Progenitor cell of endocrine pancreas (in vitro differentiated cells): Measurements from ENCODE around the gene GRPEL2. TPM values are rescaled to one million over a fixed set of nuclear protein-coding genes. Genes with fewer than 3 reads are reported as not detected.
A peak's percentile ranks its signal among the peaks of the same experiment; 100 is the strongest.

Source experiments
- DNase-seq: peaks from one replicate; pipeline ENCODE4 v3.0.0; 2021; ENCODE audit warnings: low spot score; ENCODE audit not compliant: unreplicated experiment
- H3K27ac Mint-ChIP-seq: 2 replicates; pipeline ENCODE4 v1.8.0; 2021; ENCODE audit warnings: mild to moderate bottlenecking, moderate library complexity, mixed read lengths
- H3K27me3 Mint-ChIP-seq: 2 replicates; pipeline ENCODE4 v1.8.0; 2021; ENCODE audit warnings: mixed read lengths
- H3K36me3 Mint-ChIP-seq: 2 replicates; pipeline ENCODE4 v1.8.0; 2022; ENCODE audit warnings: mixed read lengths; ENCODE audit not compliant: insufficient read depth
- H3K4me1 Mint-ChIP-seq: 2 replicates; pipeline ENCODE4 v1.8.0; 2021; ENCODE audit warnings: low read depth, mixed read lengths
- H3K4me3 Mint-ChIP-seq: 2 replicates; pipeline ENCODE4 v1.8.0; 2021; ENCODE audit warnings: low read depth, mild to moderate bottlenecking, moderate library complexity, mixed read lengths
- H3K9me3 Mint-ChIP-seq: 2 replicates; pipeline ENCODE4 v1.8.0; 2021; ENCODE audit warnings: low read depth, mixed read lengths
- total RNA-seq: library from RNA; stranded (reverse); gene quantifications from 2 replicates; pipeline ENCODE4 v1.2.1, GENCODE V29; 2021
- TF ChIP-seq, protein P1 (sequence below): fragments of 200-600 bp; sonication (generic); IDR thresholded peaks from one replicate; pipeline ENCODE4 v1.5.0; 2021; ENCODE audit warnings: antibody characterized with exemption, mild to moderate bottlenecking; ENCODE audit not compliant: unreplicated experiment

The GRPEL2 gene
- total RNA-seq, 1 donor from 2014 or later = 17.6 TPM

DNA sequence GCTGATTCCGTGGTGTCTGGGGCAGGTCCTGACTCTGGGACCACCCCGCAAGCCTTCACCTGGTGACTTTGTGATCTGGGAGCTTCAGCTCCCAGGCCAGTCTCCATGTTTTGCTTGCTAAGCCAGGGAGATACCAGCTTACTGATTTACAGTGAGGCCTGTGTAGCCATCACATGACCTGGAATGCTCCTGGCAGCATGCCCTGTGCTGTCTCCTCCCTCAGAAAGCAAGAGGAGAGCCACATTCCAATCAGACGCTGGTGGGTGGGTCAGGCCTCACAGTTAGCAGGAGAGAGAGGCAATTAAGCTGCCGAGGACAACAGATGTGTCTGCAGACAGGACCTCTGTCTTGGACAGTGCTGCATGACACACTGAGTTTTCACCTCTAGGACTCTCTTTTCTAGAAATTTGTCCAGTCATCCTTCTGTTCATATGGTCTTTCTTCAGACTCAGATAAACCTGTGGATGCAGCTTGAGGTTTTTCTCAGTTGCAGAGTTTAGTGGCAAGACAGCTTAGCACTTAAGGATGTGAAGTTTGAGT, 24.4 kb upstream of the GRPEL2 start:
- H3K36me3 Mint-ChIP-seq = no peaks in the 10 kb centered on the region

DNA sequence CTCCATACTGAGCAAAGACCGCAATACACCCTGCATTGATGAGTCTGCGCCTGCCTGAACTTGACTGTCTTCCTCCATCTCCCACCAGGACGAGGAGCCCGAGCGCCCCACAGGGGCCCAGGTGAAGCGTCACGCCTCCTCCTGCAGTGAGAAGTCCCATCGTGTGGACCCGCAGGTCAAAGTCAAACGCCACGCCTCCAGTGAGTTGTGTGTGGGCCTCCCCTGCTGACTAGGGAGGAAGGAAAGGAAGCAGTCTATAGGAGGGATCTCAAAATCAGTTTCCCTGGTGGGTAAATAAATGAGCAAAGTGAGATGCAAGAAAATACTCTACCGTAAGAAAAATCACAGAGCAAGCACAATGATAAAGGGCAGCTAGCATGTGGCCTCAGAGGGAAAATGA, 22.8 kb upstream of the GRPEL2 start:
- no peak overlapping the region for H3K4me3 Mint-ChIP-seq
- DNase-seq = no peak
- H3K27ac Mint-ChIP-seq = no peak overlapping the region
- H3K9me3 Mint-ChIP-seq = no peaks in the 10 kb centered on the region
- H3K36me3 Mint-ChIP-seq = no peaks in the 10 kb centered on the region
- H3K4me1 Mint-ChIP-seq = peaks cover 8% of the 10 kb centered on the region
- H3K27me3 Mint-ChIP-seq = no peaks in the 10 kb centered on the region
- TF ChIP-seq, protein P1, sequence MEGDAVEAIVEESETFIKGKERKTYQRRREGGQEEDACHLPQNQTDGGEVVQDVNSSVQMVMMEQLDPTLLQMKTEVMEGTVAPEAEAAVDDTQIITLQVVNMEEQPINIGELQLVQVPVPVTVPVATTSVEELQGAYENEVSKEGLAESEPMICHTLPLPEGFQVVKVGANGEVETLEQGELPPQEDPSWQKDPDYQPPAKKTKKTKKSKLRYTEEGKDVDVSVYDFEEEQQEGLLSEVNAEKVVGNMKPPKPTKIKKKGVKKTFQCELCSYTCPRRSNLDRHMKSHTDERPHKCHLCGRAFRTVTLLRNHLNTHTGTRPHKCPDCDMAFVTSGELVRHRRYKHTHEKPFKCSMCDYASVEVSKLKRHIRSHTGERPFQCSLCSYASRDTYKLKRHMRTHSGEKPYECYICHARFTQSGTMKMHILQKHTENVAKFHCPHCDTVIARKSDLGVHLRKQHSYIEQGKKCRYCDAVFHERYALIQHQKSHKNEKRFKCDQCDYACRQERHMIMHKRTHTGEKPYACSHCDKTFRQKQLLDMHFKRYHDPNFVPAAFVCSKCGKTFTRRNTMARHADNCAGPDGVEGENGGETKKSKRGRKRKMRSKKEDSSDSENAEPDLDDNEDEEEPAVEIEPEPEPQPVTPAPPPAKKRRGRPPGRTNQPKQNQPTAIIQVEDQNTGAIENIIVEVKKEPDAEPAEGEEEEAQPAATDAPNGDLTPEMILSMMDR = no peak

More for the DNA sequence above, 24.4 kb upstream of the GRPEL2 start:
- H3K27me3 Mint-ChIP-seq = no peaks in the 10 kb centered on the region
- H3K4me3 Mint-ChIP-seq = no peak overlapping the region
- DNase-seq = peak; percentile 25
- peaks cover 10% of the 10 kb centered on the region for H3K4me1 Mint-ChIP-seq
- TF ChIP-seq, protein P1 = no peak
- H3K9me3 Mint-ChIP-seq = no peaks in the 10 kb centered on the region
- peak overlapping the region; percentile 77 for H3K27ac Mint-ChIP-seq

DNA sequence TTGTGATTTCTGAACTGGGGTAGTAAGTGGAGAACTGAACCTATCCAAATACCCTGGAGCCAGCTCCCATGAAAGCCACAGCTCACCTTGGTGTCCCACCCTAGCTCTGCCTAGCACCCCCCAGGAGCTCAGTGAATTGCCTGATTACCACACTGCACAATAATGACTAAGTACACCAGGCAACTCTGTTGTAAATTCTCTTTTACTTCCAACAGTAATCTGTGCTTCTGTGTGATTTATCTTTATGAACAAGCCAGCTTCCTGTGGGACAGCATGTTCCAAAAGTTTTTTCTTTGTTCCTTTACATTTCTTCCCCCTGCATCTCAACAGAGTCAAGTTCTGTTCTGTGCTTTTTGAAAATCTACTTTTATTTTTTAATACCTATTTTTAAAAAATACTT, 22.1 kb upstream of the GRPEL2 start:
- H3K4me3 Mint-ChIP-seq = no peak overlapping the region
- no peaks in the 10 kb centered on the region for H3K36me3 Mint-ChIP-seq
- TF ChIP-seq, protein P1 = no peak
- peaks cover 8% of the 10 kb centered on the region for H3K4me1 Mint-ChIP-seq
- no peaks in the 10 kb centered on the region for H3K27me3 Mint-ChIP-seq
- no peak for DNase-seq
- H3K27ac Mint-ChIP-seq = no peak overlapping the region
- no peaks in the 10 kb centered on the region for H3K9me3 Mint-ChIP-seq

DNA sequence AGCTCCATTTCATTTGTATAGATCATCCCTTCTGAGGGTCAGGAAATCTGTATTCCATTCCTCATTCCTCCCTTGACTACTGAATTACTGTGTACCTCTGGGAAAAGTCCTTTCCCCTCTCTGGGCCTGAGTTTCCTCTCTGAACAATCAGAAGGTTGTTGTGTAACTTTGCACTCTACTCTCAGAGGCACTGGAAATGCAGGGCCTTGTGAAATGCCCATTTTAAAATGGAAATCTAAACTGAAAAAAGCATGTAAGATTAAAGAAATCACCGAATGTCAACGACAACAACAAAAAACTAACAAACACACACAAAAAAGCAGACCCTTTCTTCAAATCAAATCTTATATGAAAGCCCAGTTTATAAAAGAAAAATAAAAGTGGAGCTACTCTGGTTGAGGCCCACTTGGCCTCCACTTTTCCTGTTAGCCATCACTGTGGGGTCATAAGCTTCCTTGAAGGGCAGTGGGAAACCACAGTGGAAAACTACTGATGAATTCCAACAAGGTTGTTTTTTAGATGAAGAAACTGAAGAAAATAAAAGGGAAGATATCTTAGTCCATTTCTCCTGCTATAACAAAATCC, 21.6 kb upstream of the GRPEL2 start:
- TF ChIP-seq, protein P1 = no peak
- peaks cover 8% of the 10 kb centered on the region for H3K4me1 Mint-ChIP-seq
- H3K9me3 Mint-ChIP-seq = no peaks in the 10 kb centered on the region
- no peaks in the 10 kb centered on the region for H3K36me3 Mint-ChIP-seq
- no peak for DNase-seq
- no peak overlapping the region for H3K27ac Mint-ChIP-seq
- no peak overlapping the region for H3K4me3 Mint-ChIP-seq
- no peaks in the 10 kb centered on the region for H3K27me3 Mint-ChIP-seq

DNA sequence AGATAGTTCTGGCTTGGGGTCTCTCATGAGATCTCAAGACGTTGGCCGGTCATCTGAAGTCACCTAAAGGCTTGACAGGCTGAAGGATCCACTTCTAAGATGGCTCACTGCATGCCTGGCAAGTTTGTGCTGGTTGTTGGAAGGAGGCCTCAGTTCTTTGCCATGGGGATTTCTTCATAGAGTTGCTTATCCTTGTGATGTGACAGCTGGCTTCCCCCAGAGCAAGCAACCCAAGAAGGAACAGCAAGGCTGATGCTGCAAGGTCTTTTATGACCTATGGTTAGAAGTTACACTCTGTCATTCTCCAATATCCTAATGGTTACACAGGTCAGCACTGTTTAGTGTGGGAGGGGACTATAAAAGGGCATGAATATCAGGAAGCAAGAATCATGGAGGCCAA, 20.7 kb upstream of the GRPEL2 start:
- H3K9me3 Mint-ChIP-seq = no peaks in the 10 kb centered on the region
- TF ChIP-seq, protein P1 = no peak
- no peaks in the 10 kb centered on the region for H3K36me3 Mint-ChIP-seq
- H3K27me3 Mint-ChIP-seq = no peaks in the 10 kb centered on the region
- H3K4me3 Mint-ChIP-seq = no peak overlapping the region
- no peak for DNase-seq
- peaks cover 8% of the 10 kb centered on the region for H3K4me1 Mint-ChIP-seq
- H3K27ac Mint-ChIP-seq = no peak overlapping the region
